Activated CD4-positive, alpha-beta T cell treated with anti-CD3 and anti-CD28 coated beads, Interleukin-2, amount 10 ng/mL, durations not matched to agents 7 days and 5 days (primary cell): Measurements from ENCODE around the gene STRN3. TPM values are rescaled to one million over a fixed set of nuclear protein-coding genes. Genes with fewer than 3 reads are reported as not detected.
"Not testable (repeated sequence)": the region's sequence is repeated elsewhere in the genome, so short reads cannot be mapped to it uniquely, and the experiment has no call there.

Experiments
- CTCF ChIA-PET: fragments of 350-600 bp; sonication (Branson Sonifier 250); formaldehyde crosslinking; loops from one replicate; lab custom pipeline; 2021; ENCODE audit warnings: antibody characterized with exemption; lab: Charles Lee
- POLR2A ChIA-PET: fragments of 350-600 bp; sonication (Branson Sonifier 250); formaldehyde crosslinking; loops from one replicate; lab custom pipeline; 2021; ENCODE audit warnings: antibody characterized with exemption; lab: Charles Lee
- DNase-seq: peaks from one replicate; pipeline ENCODE4 v3.0.0-alpha.2; 2020
- H3K27ac Mint-ChIP-seq: one replicate; pipeline ENCODE4 v1.8.0; 2021; ENCODE audit warnings: mild to moderate bottlenecking, moderate library complexity, mixed read lengths
- H3K27me3 Mint-ChIP-seq: one replicate; pipeline ENCODE4 v1.8.0; 2021; ENCODE audit warnings: mixed read lengths
- H3K36me3 Mint-ChIP-seq: one replicate; pipeline ENCODE4 v1.8.0; 2021; ENCODE audit warnings: low read depth, mixed read lengths
- H3K4me1 Mint-ChIP-seq: one replicate; pipeline ENCODE4 v1.8.0; 2021; ENCODE audit warnings: mixed read lengths
- H3K4me3 Mint-ChIP-seq: one replicate; pipeline ENCODE4 v1.8.0; 2021; ENCODE audit warnings: mild to moderate bottlenecking, moderate library complexity, mixed read lengths
- H3K9me3 Mint-ChIP-seq: one replicate; pipeline ENCODE4 v1.8.0; 2021; ENCODE audit warnings: mixed read lengths
- total RNA-seq, 2 experiments: library from RNA; stranded (reverse); gene quantifications; one replicate each; pipeline ENCODE4 v1.2.3, GENCODE V29; 2021

The STRN3 gene
- total RNA-seq, 2 experiments from 2014 or later = 20.4 TPM

DNA sequence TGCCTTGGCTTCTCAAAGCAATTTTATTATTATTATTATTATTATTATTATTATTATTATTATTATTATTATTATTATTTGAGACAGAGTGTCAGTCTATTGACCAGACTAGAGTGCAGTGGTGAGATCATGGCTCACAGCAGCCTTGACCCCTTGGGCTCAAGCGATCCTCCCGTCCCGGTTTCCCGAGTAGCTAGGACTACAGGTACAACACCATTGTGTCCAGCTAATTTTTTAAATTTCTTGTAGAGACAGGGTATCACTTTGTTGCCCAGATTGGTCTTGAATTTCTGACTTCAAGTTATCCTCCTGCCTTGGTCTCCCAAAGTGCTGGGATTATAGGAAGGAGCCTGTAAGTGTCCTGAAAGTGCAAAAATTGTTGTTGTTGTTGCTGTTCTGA lies 12.3 kb downstream of the STRN3 start:
- H3K4me1 Mint-ChIP-seq = peaks cover 7% of the 10 kb centered on the region
- POLR2A ChIA-PET = no interaction called here
- peaks cover 8% of the 10 kb centered on the region for H3K36me3 Mint-ChIP-seq
- no peaks in the 10 kb centered on the region for H3K27me3 Mint-ChIP-seq
- CTCF ChIA-PET = interaction anchor here (0.7 kb wide), 1 partner anchor 21 kb away, joined by 3 read pairs; no protein-coding TSS in a partner anchor
- no peaks in the 10 kb centered on the region for H3K9me3 Mint-ChIP-seq
- no peak overlapping the region for H3K4me3 Mint-ChIP-seq
- DNase-seq = no peak
- H3K27ac Mint-ChIP-seq = no peak overlapping the region

DNA sequence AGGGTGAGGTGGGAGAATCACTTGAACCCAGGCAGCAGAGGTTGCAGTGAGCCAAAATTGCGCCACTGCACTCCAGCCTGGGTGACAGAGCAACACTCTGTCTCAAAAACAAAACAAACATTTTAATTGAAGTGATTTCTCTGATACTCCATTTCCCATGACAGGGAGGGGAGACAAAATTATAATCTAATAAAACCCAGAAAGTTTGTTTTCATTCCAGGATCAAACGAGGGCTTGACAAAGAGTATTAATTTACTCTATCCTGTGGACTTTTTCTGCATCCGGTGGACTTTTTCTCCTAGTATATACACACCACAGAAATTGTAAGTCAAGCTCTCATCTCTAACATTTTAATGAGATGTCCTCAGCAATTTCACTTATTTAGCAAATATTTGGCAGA lies 15.2 kb downstream of the STRN3 start:
- no peak overlapping the region for H3K27ac Mint-ChIP-seq
- H3K9me3 Mint-ChIP-seq = no peaks in the 10 kb centered on the region
- ChIA-PET POLR2A (no interaction called here), CTCF (no interaction called here)
- no peaks in the 10 kb centered on the region for H3K27me3 Mint-ChIP-seq
- peaks cover 10% of the 10 kb centered on the region for H3K36me3 Mint-ChIP-seq
- DNase-seq = no peak
- H3K4me3 Mint-ChIP-seq = no peak overlapping the region
- peaks cover 7% of the 10 kb centered on the region for H3K4me1 Mint-ChIP-seq

DNA sequence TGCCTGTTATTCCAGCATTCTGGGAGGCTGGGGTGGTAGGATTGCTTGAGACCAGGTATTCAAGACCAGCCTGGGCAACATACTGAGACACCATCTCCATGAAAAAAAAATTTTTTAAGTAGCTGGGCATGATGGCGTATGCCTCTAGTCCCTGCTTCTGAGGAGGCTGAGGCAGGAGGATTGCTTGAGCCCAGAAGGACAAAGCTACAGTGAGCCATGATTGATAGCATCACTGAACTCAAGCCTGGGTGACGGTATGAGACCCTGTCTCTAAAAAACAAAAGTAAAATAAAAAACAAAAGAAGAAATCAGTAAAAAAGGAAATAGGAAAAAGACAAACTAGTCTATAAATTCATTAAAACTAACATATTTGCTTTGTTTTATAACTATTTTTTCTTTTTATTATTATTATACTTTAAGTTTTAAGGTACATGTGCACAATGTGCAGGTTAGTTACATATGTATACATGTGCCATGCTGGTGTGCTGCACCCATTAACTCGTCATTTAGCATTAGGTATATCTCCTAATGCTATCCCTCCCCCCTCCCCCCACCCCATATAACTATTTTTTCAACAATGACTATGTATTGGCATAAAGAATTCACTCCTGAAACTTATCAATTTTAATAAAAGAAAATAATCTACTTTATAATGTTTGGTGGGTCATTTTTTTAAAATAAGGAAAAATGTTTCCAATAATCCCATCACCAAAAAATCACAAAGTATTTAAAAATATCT lies 16.2 kb downstream of the STRN3 start:
- Mint-ChIP-seq H3K4me1 (peaks cover 5% of the 10 kb centered on the region), H3K27ac (no peak overlapping the region), H3K36me3 (peaks cover 11% of the 10 kb centered on the region), H3K9me3 (no peaks in the 10 kb centered on the region), H3K27me3 (no peaks in the 10 kb centered on the region), H3K4me3 (no peak overlapping the region)
- CTCF ChIA-PET = interaction anchor here (0.5 kb wide), 1 partner anchor 367 kb away, joined by 3 read pairs; no protein-coding TSS in a partner anchor
- DNase-seq = no peak
- POLR2A ChIA-PET = no interaction called here

DNA sequence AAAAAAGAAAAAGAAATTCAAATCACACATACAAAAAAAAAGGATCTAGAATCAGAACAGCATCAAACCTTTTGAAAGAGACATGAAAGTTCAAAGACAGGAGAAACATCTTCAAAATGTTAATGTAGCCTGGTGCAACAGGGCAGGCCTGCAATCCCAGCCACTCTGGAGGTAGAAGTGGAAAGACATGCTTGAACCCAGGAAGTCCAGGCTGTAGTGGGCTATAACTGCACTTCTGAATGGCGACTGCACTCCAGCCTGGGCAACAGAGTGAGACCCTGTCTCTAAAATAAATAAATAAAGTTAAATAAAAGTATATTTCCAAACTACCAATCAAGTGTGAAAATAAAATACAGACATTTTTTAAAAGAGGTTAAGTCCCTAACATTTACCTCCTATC lies 19.5 kb downstream of the STRN3 start:
- Mint-ChIP-seq H3K4me1 (peaks cover 6% of the 10 kb centered on the region), H3K4me3 (no peak overlapping the region), H3K27me3 (no peaks in the 10 kb centered on the region), H3K27ac (no peak overlapping the region), H3K36me3 (peaks cover 17% of the 10 kb centered on the region), H3K9me3 (no peaks in the 10 kb centered on the region)
- no peak for DNase-seq
- ChIA-PET POLR2A (no interaction called here), CTCF (no interaction called here)

DNA sequence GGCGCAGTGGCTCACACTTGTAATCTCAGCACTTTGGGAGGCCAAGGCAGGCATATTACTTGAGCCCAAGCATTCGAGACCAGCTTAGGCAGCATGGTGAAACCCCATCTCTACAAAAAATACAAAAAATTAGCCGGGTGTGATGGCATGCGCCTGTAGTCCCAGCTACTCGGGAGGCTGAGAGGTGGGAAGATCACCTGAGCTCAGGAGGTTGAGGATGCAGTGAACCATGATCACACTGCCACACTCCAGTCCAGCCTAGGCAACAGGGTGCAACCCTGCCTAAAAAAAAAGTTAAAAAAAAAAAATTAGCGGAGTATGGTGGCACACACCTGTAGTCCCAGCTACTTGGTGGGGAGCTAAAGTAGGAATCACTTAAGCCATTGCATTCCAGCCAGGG lies 22.2 kb downstream of the STRN3 start:
- CTCF ChIA-PET = interaction anchor here (0.6 to 1.1 kb wide), 2 partner anchors 14 to 237 kb away, joined by 3 to 4 read pairs; no protein-coding TSS in a partner anchor

DNA sequence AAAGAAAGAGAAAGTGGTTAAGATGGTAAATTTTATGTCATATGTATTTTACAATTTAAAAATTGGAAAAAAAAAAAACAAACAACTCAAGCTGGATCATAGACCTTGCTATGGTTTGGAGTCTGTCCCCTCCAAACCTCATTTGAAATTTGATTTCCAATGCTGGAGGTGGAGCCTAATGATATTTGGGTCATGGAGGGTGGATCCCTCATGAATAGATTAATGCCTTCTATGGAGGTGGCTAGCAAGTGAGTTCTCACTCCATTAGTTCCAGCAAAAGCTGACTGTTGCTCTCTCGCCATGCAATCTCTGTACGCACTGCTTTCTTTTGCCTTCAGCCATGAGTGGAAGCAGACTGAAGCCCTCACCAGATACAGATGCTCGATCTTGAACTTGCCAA lies 22.9 kb downstream of the STRN3 start:
- CTCF ChIA-PET = interaction anchor here (0.6 to 1.1 kb wide), 3 partner anchors 15 to 320 kb away, joined by 3 to 5 read pairs (median 3); no protein-coding TSS in a partner anchor
- H3K36me3 Mint-ChIP-seq = peaks cover 46% of the 10 kb centered on the region
- peaks cover 10% of the 10 kb centered on the region for H3K9me3 Mint-ChIP-seq
- H3K27ac Mint-ChIP-seq = no peak overlapping the region
- H3K27me3 Mint-ChIP-seq = no peaks in the 10 kb centered on the region
- H3K4me3 Mint-ChIP-seq = no peak overlapping the region
- peaks cover 9% of the 10 kb centered on the region for H3K4me1 Mint-ChIP-seq
- POLR2A ChIA-PET = no interaction called here
- no peak for DNase-seq

More for the DNA sequence above, 22.2 kb downstream of the STRN3 start:
- peaks cover 40% of the 10 kb centered on the region for H3K36me3 Mint-ChIP-seq
- H3K27ac Mint-ChIP-seq, H3K9me3 Mint-ChIP-seq, H3K4me3 Mint-ChIP-seq, POLR2A ChIA-PET, H3K4me1 Mint-ChIP-seq, DNase-seq, H3K27me3 Mint-ChIP-seq: not testable (repeated sequence)

DNA sequence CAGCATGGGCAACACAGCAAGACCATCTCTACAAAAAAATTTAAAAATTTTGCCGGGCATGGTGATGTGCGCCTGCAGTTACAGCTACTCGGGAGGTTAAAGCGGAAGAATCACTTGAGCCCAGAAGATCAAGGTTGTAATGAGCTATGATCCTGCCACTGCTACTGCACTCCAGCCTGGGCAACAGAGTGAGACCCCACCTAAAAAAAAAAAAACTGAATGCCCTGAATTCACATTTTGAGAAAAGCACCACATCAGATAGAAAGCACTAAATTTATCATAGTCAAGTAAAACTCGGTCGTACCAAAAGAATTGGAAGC lies 24.9 kb downstream of the STRN3 start:
- H3K27ac Mint-ChIP-seq = no peak overlapping the region
- DNase-seq = no peak
- no peak overlapping the region for H3K4me3 Mint-ChIP-seq
- POLR2A ChIA-PET = no interaction called here
- peaks cover 21% of the 10 kb centered on the region for H3K9me3 Mint-ChIP-seq
- H3K36me3 Mint-ChIP-seq = peaks cover 55% of the 10 kb centered on the region
- CTCF ChIA-PET = no interaction called here
- H3K4me1 Mint-ChIP-seq = peaks cover 15% of the 10 kb centered on the region
- no peaks in the 10 kb centered on the region for H3K27me3 Mint-ChIP-seq

DNA sequence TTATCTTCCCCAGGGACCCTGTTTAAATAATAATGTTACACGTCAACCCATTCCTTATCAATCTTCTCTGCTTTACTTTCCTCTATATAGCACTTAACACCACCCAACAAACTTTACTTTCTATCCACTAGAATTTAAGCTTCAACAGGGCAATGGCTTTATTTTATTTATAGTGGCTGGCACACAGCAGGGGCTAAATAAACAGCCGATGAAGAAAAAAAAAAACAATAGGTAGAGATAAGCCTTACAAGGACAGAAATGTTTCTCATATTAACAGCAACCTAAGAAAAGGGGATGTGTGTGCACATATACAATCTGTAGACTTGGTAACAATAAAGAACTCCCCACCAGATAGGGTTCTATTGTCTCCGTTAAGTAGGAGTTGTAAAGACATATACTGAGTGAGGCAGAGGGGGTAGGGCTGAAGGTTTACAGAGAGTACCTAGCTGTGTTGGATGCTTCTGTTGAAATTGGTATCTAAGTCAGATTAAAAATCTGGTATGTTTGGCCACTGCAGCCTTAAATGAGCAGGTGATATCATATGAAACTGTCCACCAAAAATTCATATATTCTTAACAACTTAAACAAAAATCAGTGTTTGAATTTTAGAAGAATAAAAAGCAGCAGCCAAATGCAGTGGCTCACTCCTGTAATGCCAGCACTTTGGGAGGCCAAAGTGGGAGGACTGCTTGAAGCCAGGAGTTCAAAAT lies 25.4 kb downstream of the STRN3 start:
- Mint-ChIP-seq H3K36me3 (peaks cover 55% of the 10 kb centered on the region), H3K27me3 (no peaks in the 10 kb centered on the region), H3K9me3 (peaks cover 21% of the 10 kb centered on the region), H3K4me3 (no peak overlapping the region), H3K4me1 (peaks cover 18% of the 10 kb centered on the region), H3K27ac (no peak overlapping the region)
- ChIA-PET POLR2A (no interaction called here), CTCF (no interaction called here)
- DNase-seq = no peak

DNA sequence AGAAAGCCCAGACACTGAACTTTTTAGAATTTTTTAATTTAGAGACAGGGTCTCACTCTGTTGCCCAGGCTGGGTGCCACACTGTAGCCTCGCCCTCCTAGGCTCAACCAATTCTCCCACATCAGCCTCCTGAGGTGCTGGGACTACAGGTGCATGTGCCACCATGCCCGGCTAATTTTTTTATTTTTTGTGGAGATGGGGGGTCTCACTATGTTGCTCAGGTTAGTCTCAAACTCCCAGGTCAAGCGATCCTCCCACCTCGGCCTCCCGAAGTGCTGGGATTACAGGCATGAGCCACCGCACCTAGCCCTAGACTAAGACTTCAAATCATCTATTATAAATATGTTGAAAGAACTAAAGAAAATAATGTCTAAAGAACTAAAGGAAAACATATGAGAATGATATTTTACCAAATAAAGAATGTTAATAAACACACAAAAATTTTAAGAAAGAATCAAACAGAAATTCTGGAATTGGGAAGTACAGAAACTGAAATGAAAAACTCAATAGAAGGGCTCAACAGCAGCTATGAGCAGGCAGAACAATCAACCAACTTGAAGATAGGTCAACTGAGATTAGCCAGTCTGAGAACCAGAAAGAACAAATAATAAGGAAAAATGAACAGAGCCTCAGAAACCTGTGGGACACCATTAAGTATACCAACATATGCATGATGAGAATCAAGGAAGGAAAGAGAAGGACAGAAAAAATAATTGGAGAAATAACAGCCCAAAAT lies 27.0 kb downstream of the STRN3 start:
- no peak for DNase-seq
- Mint-ChIP-seq H3K4me1 (peaks cover 27% of the 10 kb centered on the region), H3K36me3 (peaks cover 51% of the 10 kb centered on the region), H3K4me3 (no peak overlapping the region), H3K27me3 (no peaks in the 10 kb centered on the region), H3K9me3 (peaks cover 21% of the 10 kb centered on the region), H3K27ac (no peak overlapping the region)
- POLR2A ChIA-PET = no interaction called here
- CTCF ChIA-PET = interaction anchor here (1.2 kb wide), 1 partner anchor 208 kb away, joined by 4 read pairs; the partner anchor contains the start of gene HECTD1

DNA sequence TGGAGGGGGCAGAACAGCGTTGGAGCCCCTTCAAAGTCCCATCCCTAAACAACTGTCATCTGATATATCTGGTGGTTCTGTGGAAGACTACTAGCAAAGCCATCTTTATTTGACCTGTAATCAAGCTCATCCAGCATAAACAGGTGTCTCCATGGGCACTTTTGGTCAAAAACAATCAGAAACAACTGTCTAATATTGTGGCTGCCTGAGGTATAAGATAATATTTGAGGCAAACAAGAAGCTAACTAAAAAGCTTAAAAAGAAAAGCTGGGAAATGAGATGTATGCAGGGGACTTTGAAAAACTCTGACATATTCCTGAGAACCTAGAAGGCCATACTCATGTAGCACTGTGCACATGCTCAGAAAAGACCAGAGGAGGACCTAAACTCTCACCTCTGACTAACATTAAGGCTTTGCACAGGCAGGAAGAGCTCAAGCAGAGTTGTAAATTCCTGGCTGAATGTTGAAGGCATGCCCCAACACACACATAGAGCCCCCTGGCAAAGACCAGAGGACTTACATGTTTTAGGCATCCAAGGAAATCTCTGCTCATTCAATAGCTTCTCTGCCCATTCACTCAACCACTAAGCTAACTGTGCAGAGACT lies 28.0 kb downstream of the STRN3 start:
- H3K4me3 Mint-ChIP-seq = no peak overlapping the region
- CTCF ChIA-PET = interaction anchor here (1.2 kb wide), 1 partner anchor 209 kb away, joined by 4 read pairs; the partner anchor contains the start of gene HECTD1
- H3K4me1 Mint-ChIP-seq = peaks cover 24% of the 10 kb centered on the region
- H3K36me3 Mint-ChIP-seq = peaks cover 48% of the 10 kb centered on the region
- no peak for DNase-seq
- H3K27ac Mint-ChIP-seq = no peak overlapping the region
- H3K9me3 Mint-ChIP-seq = peaks cover 21% of the 10 kb centered on the region
- no peaks in the 10 kb centered on the region for H3K27me3 Mint-ChIP-seq
- POLR2A ChIA-PET = no interaction called here

DNA sequence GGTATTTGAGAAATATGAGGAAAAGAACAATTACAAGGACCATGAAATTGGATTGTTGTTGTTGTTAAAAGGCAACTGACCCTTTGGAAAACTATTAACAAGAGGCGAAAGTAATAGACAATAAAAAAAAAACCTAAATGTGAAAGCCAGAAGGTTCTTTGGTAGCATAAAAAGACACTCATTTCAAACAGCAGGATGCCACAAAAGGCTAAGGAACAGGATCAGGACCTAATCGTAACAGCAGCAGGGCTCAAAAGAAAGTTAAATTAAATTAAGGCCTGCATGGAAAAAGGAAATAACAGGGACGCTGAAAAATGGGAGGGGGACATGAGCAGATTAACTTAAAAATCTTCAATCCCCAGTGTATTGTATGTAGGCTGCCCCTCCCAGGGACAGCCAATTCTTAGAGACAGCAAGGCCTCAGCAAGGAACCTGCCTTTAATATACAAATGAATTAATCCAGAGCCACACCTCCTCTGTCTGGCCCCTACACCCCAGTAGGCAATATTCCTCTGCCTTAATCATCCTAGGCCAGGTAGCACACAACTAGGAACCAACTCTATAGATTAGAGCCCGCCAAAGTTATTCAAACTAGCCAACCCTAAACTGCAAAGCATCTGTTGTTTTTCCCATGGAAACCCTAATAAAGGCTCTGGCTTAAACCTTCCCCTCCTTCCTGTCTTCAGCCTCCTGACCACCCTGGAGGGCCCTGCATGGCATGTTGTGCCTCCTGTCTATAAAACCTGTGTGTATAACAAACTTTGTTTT lies 29.1 kb downstream of the STRN3 start:
- CTCF ChIA-PET = no interaction called here
- Mint-ChIP-seq H3K4me1 (peaks cover 21% of the 10 kb centered on the region), H3K4me3 (no peak overlapping the region), H3K9me3 (peaks cover 21% of the 10 kb centered on the region), H3K27me3 (no peaks in the 10 kb centered on the region), H3K27ac (no peak overlapping the region), H3K36me3 (peaks cover 45% of the 10 kb centered on the region)
- DNase-seq = no peak
- POLR2A ChIA-PET = no interaction called here

DNA sequence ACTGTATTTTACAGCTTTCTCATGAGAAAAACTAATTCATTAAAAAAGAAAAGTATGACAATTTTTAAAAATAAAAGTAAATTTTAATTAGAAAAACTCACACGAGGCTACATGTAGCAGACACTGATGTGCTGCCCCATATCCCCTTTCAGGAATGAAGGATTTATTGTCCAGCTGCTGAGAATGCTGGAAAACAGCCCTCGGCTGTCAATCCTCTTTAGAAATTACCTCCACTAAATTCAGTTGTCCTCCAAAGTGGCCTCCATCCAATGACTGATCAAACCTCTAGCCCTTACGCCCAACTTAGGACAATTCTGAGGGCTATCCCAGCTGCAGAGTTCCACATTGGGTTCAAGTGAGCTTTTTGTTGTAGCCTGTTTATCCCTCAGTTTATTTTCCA lies 30.5 kb downstream of the STRN3 start:
- Mint-ChIP-seq H3K27ac (no peak overlapping the region), H3K27me3 (no peaks in the 10 kb centered on the region), H3K4me3 (no peak overlapping the region), H3K36me3 (peaks cover 37% of the 10 kb centered on the region), H3K4me1 (peaks cover 20% of the 10 kb centered on the region), H3K9me3 (peaks cover 21% of the 10 kb centered on the region)
- ChIA-PET POLR2A (no interaction called here), CTCF (interaction anchor here (0.6 to 1.2 kb wide), 4 partner anchors 10 to 382 kb away, joined by 3 to 5 read pairs (median 4); no protein-coding TSS in a partner anchor)
- DNase-seq = no peak
